GM12878 (cell line): ENCODE measurements around the gene EFNA3. TPM values are rescaled to one million over a fixed set of nuclear protein-coding genes. Genes with fewer than 3 reads are reported as not detected.

Experiments
- ATAC-seq: fragments of 200-7000 bp; cut with Tn5 transposase; 3 replicates; pipeline ENCODE4 v1.9.1; 2020; ENCODE audit warnings: mild to moderate bottlenecking, moderate library complexity
- BruUV-seq: library from RNA; stranded (reverse); fragments of 400-500 nt; replicated peaks from 2 replicates; lab custom pipeline; 2021; lab: Mats Ljungman, UMichigan
- CTCF ChIA-PET: fragments of 300-600 bp; sonication (Branson Sonifier 250); formaldehyde crosslinking; extraction: SDS; loops from one replicate; lab custom pipeline; 2021; ENCODE audit warnings: inconsistent platforms; lab: Yijun Ruan, JAX
- POLR2A ChIA-PET: fragments of 350-600 bp; formaldehyde crosslinking; extraction: SDS; loops from one replicate; lab custom pipeline; 2021; ENCODE audit warnings: inconsistent platforms; lab: Charles Lee
- RAD21 ChIA-PET: fragments of 300-600 bp; sonication (Branson Sonifier 250); formaldehyde crosslinking; loops from one replicate; lab custom pipeline; 2023; ENCODE audit warnings: antibody characterized with exemption; ENCODE audit not compliant: unreplicated experiment; lab: Charles Lee
- SMC1A ChIA-PET: fragments of 300-600 bp; sonication (Branson Sonifier 250); formaldehyde crosslinking; loops from one replicate; lab custom pipeline; 2023; ENCODE audit not compliant: unreplicated experiment, uncharacterized antibody; lab: Charles Lee
- DNase-seq: peaks from one replicate; pipeline ENCODE4 v3.0.0-alpha.2; 2011; ENCODE audit warnings: low read depth, low spot score
- FAIRE-seq: peaks from 3 replicates; lab custom pipeline; 2011; peaks lifted over from hg19 to GRCh38; lab: Jason Lieb, UNC
- H2AFZ ChIP-seq: 2 replicates; pipeline ENCODE4 v1.6.0; 2011; ENCODE audit warnings: low read depth, low read length, control low read depth; ENCODE audit not compliant: control insufficient read depth
- H3K27ac ChIP-seq: 2 replicates; pipeline ENCODE4 v1.5.1; 2011; ENCODE audit warnings: control low read depth; ENCODE audit not compliant: control insufficient read depth, insufficient read depth
- H3K27me3 ChIP-seq, 2 experiments: replicated peaks in 1 of 2; 2 replicates each; pipeline versions ENCODE4 v1.6.0 to v1.6.1; 2011; ENCODE audit warnings: low read length in 1 of 2; ENCODE audit not compliant: control insufficient read depth in 2 of 2, insufficient read depth in 2 of 2
- H3K36me3 ChIP-seq, 2 experiments: 2 replicates each; pipeline ENCODE4 v1.5.1; 2011; ENCODE audit warnings: low read length in 1 of 2; ENCODE audit not compliant: control insufficient read depth in 2 of 2, insufficient read depth in 2 of 2
- H3K4me1 ChIP-seq: 2 replicates; pipeline ENCODE4 v1.6.1; 2011; ENCODE audit warnings: mild to moderate bottlenecking, low read length, moderate library complexity, mixed read lengths; ENCODE audit not compliant: control insufficient read depth, insufficient read depth
- H3K4me2 ChIP-seq: 2 replicates; pipeline ENCODE4 v1.6.0; 2011; ENCODE audit warnings: control low read depth; ENCODE audit not compliant: control insufficient read depth, insufficient read depth
- H3K4me3 ChIP-seq: fragments of 200-600 bp; sonication (generic); 2 replicates; pipeline ENCODE4 v1.5.1; 2016
- H3K79me2 ChIP-seq: 2 replicates; pipeline ENCODE4 v1.6.0; 2011; ENCODE audit warnings: low read length; ENCODE audit not compliant: control insufficient read depth, insufficient read depth
- H3K9ac ChIP-seq: 2 replicates; pipeline ENCODE4 v1.8.0; 2011; ENCODE audit warnings: low read length, control low read depth, mixed read lengths; ENCODE audit not compliant: control insufficient read depth, insufficient read depth
- H3K9me3 ChIP-seq: replicated peaks from 3 replicates; pipeline ENCODE4 v1.5.1; 2011; ENCODE audit warnings: mild to moderate bottlenecking, low read length; ENCODE audit not compliant: control insufficient read depth, insufficient read depth
- H4K20me1 ChIP-seq: 2 replicates; pipeline ENCODE4 v1.6.0; 2011; ENCODE audit not compliant: control insufficient read depth, insufficient read depth
- CREB1 ChIP-seq: IDR thresholded peaks from 2 replicates; pipeline ENCODE4 v1.6.1; 2012; ENCODE audit warnings: low read depth, mild to moderate bottlenecking, inconsistent platforms
- HCFC1 ChIP-seq: fragments of 150-350 bp; IDR thresholded peaks from 2 replicates; pipeline ENCODE4 v1.6.1; 2014; ENCODE audit warnings: low read length
- NFXL1 ChIP-seq: fragments of 450-650 bp; IDR thresholded peaks from 2 replicates; pipeline ENCODE4 v1.6.1; 2017; ENCODE audit warnings: antibody characterized with exemption, mild to moderate bottlenecking, borderline replicate concordance
- NR2F1 ChIP-seq: fragments of 450-650 bp; conservative IDR thresholded peaks from 2 replicates; pipeline ENCODE4 v1.6.1; 2017; ENCODE audit warnings: mild to moderate bottlenecking
- SMAD5 ChIP-seq: IDR thresholded peaks from 2 replicates; pipeline ENCODE4 v1.6.1; 2016; ENCODE audit warnings: antibody characterized with exemption, low read depth
- ZNF687 ChIP-seq: fragments of 450-650 bp; IDR thresholded peaks from 2 replicates; pipeline ENCODE4 v1.6.1; 2017; ENCODE audit warnings: mild to moderate bottlenecking, moderate library complexity
- WGBS: methylation state at CpG from one replicate; pipeline ENCODE4 v1.1.6; 2016; ENCODE audit warnings: low lambda C conversion rate; ENCODE audit not compliant: insufficient replicate concordance, insufficient coverage; ENCODE audit errors: missing lambda C conversion rate; 5-methylcytosine and 5-hydroxymethylcytosine counted together
- in situ Hi-C: fragments of 300-500 bp; cut with MboI; formaldehyde crosslinking; loops from 9 replicates; pipeline ENCODE4 v1.14.3; 2018; ENCODE audit warnings: mixed read lengths
- intact Hi-C: fragments of 100-400 bp; cut with micrococcal nuclease; formaldehyde crosslinking; loops from one replicate; pipeline ENCODE4 v1.14.2; 2022; ENCODE audit not compliant: unreplicated experiment
- polyA plus RNA-seq, 11 experiments: library from polyadenylated mRNA; depleted of rRNA in 4 of 11; unstranded in 6 of 11; stranded (reverse) in 5 of 11; fragments of >200 nt; fragmentation: Nextera tagmentation in 4 of 11; fragmentation: Illumina TruSeq in 1 of 11; extraction: Ambion mirVana in 4 of 11; extraction: Trizol in 1 of 11; gene quantifications; 1 replicate in 1 of 11; 2 replicates in 10 of 11; pipeline versions ENCODE4 v1.2.1 to v1.2.3, GENCODE V29; 2011 to 2016; ENCODE audit warnings: inconsistent platforms in 2 of 11, missing spikeins in 2 of 11, low read depth in 1 of 11
- total RNA-seq, 4 experiments: library from RNA; depleted of rRNA in 3 of 4; stranded (reverse); fragments of >200 nt in 3 of 4; fragmentation: Illumina TruSeq in 1 of 4; extraction: Trizol in 1 of 4; gene quantifications; 2 replicates each; pipeline versions ENCODE4 v1.2.1 to v1.2.3, GENCODE V29; 2013 to 2021

EFNA3 gene
- total and polyA plus RNA-seq, 10 of the 15 experiments (the other 5 are each of a cell fraction or from before 2014, with no cell fraction given): 0.08 to 5.4 (median 1.1) TPM

GRCh38 chr1:155108296-155108695 is 29.7 kb downstream of the EFNA3 start:
- ATAC-seq: no peak
- POLR2A ChIA-PET: interaction anchor here (0.6 to 1.3 kb wide), 2 partner anchors 12 to 253 kb away, joined by 3 read pairs; no protein-coding TSS in a partner anchor

More at GRCh38 chr1:155108296-155108695, 29.7 kb downstream of the EFNA3 start:
- H3K36me3 ChIP-seq: no peaks in the 10 kb centered on the region
- no peak overlapping the region for H3K9ac ChIP-seq
- no TSS peak for BruUV-seq
- no peak overlapping the region for H3K4me2 ChIP-seq
- no peak overlapping the region for H2AFZ ChIP-seq
- FAIRE-seq (no peak), DNase-seq (no peak)
- TF ChIP-seq NR2F1 (no peak), HCFC1 (no peak), SMAD5 (no peak), NFXL1 (no peak), CREB1 (no peak), ZNF687 (no peak)
- no peak overlapping the region for H3K4me3 ChIP-seq
- no peaks in the 10 kb centered on the region for H3K4me1 ChIP-seq
- no peaks in the 10 kb centered on the region for H3K27me3 ChIP-seq
- ChIA-PET SMC1A (interaction anchor here (1.0 to 1.6 kb wide), 2 partner anchors 16 to 64 kb away, joined by 5 to 6 read pairs; partner anchors contain the start of gene KRTCAP2), RAD21 (no interaction called here), CTCF (interaction anchor here (0.8 to 3.0 kb wide), 5 partner anchors 10 to 65 kb away, joined by 3 to 9 read pairs (median 3); partner anchors contain the start of gene KRTCAP2)
- H3K27ac ChIP-seq: no peak overlapping the region
- intact Hi-C loops (no loop called here), in situ Hi-C loops (no loop called here)
- WGBS: 73% methylated on average over 5 of the region's 5 CpGs
- no peaks in the 10 kb centered on the region for H3K79me2 ChIP-seq
- H3K9me3 ChIP-seq: no peaks in the 10 kb centered on the region
- H4K20me1 ChIP-seq: no peaks in the 10 kb centered on the region
